WTC11 (cell line): ENCODE data around the gene DLL4.

Source experiments
- ESRRA ChIP-seq: sonication (generic); formaldehyde crosslinking; IDR thresholded peaks from 2 replicates; pipeline ENCODE4 v1.8.1; 2022; ENCODE audit warnings: mild to moderate bottlenecking, missing genetic modification reagents, borderline replicate concordance
- GABPB1 ChIP-seq: sonication (generic); formaldehyde crosslinking; IDR thresholded peaks from 2 replicates; pipeline ENCODE4 v1.8.1; 2023; ENCODE audit warnings: mild to moderate bottlenecking, missing genetic modification reagents
- IRF2 ChIP-seq: sonication (generic); formaldehyde crosslinking; IDR thresholded peaks from 2 replicates; pipeline ENCODE4 v1.8.0; 2022; ENCODE audit warnings: low read depth, missing genetic modification reagents, borderline replicate concordance
- KAT7 ChIP-seq: sonication (generic); formaldehyde crosslinking; IDR thresholded peaks from 2 replicates; pipeline ENCODE4 v1.8.1; 2023; ENCODE audit warnings: missing genetic modification reagents, mild to moderate bottlenecking, borderline replicate concordance
- MYBL2 ChIP-seq: sonication (generic); formaldehyde crosslinking; IDR thresholded peaks from 2 replicates; pipeline ENCODE4 v1.8.1; 2023; ENCODE audit warnings: mild to moderate bottlenecking, moderate library complexity, missing genetic modification reagents
- NR1H2 ChIP-seq: sonication (generic); formaldehyde crosslinking; IDR thresholded peaks from 2 replicates; pipeline ENCODE4 v1.9.0; 2021; ENCODE audit warnings: mild to moderate bottlenecking, moderate library complexity, missing genetic modification reagents
- NR3C1 ChIP-seq: sonication (generic); formaldehyde crosslinking; conservative IDR thresholded peaks from 2 replicates; pipeline ENCODE4 v1.8.1; 2023; ENCODE audit warnings: low read depth, mild to moderate bottlenecking, missing genetic modification reagents
- ZNF263 ChIP-seq: sonication (generic); formaldehyde crosslinking; IDR thresholded peaks from 2 replicates; pipeline ENCODE4 v1.8.1; 2022; ENCODE audit warnings: low read depth, mild to moderate bottlenecking, moderate library complexity, missing genetic modification reagents
- TF ChIP-seq, protein P1 (sequence below): fragments of 200-600 bp; IDR thresholded peaks from 2 replicates; pipeline ENCODE4 v1.8.0; 2022; ENCODE audit warnings: antibody characterized with exemption
- TF ChIP-seq, protein P2 (sequence below): sonication (generic); formaldehyde crosslinking; IDR thresholded peaks from 2 replicates; pipeline ENCODE4 v1.8.0; 2023; ENCODE audit warnings: mild to moderate bottlenecking, missing genetic modification reagents
- TF ChIP-seq, protein P3 (sequence below): sonication (generic); formaldehyde crosslinking; IDR thresholded peaks from 2 replicates; pipeline ENCODE4 v1.8.0; 2022; ENCODE audit warnings: mild to moderate bottlenecking, missing genetic modification reagents
- TF ChIP-seq, protein P4 (sequence below): sonication (generic); formaldehyde crosslinking; conservative IDR thresholded peaks from 2 replicates; pipeline ENCODE4 v1.8.1; 2022; ENCODE audit warnings: mild to moderate bottlenecking, missing genetic modification reagents
- TF ChIP-seq, protein P5 (sequence below): fragments of 250-450 bp; sonication (Bioruptor Pico); IDR thresholded peaks from 2 replicates; pipeline ENCODE4 v1.9.0; 2021; ENCODE audit warnings: mild to moderate bottlenecking
- TF ChIP-seq, protein P6 (sequence below): sonication (generic); formaldehyde crosslinking; IDR thresholded peaks from 2 replicates; pipeline ENCODE4 v1.8.0; 2022; ENCODE audit warnings: mild to moderate bottlenecking, missing genetic modification reagents

DNA sequence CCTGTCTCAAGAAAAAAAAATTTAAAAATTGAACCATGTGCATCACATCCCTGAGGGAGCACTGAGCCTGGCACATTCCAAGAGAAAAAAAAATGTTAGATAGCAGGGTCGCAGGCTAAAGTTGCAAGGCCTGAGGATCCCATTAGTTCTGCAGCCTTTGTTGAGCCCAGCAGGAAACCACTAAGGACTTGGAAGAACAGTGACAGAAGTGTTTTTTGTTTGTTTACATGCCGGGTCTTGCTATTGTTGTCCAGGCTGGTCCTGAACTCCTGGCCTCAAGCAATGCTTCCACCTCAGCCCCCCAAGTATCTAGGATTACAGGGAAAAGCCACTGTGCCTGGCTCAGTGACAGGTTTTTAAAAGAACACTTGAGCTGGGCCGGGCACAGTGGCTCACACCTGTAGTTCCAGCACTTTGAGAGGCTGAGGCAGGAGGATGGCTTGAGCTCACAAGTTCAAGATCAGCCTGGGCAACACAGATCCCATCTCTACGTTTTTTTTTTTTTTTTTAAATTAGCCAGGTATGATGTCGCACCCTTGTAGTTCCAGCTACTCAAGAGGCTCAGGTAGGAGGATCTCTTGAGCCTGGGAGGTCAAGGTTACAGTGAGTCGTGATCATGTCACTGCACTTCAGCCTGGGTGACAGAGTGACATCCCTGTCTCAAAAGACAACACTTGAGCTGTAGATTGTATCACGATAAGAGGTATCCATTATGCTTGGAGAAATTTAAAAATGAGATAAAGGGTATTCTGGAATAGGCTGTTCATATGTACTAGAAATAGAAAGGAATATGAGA is 39.3 kb downstream of the DLL4 start:
- TF ChIP-seq, protein P1, sequence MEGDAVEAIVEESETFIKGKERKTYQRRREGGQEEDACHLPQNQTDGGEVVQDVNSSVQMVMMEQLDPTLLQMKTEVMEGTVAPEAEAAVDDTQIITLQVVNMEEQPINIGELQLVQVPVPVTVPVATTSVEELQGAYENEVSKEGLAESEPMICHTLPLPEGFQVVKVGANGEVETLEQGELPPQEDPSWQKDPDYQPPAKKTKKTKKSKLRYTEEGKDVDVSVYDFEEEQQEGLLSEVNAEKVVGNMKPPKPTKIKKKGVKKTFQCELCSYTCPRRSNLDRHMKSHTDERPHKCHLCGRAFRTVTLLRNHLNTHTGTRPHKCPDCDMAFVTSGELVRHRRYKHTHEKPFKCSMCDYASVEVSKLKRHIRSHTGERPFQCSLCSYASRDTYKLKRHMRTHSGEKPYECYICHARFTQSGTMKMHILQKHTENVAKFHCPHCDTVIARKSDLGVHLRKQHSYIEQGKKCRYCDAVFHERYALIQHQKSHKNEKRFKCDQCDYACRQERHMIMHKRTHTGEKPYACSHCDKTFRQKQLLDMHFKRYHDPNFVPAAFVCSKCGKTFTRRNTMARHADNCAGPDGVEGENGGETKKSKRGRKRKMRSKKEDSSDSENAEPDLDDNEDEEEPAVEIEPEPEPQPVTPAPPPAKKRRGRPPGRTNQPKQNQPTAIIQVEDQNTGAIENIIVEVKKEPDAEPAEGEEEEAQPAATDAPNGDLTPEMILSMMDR: no peak
- TF ChIP-seq NR3C1 (CRISPR knock-in tag) (no peak), KAT7 (CRISPR knock-in tag) (no peak), NR1H2 (CRISPR knock-in tag) (no peak), ZNF263 (no peak), MYBL2 (no peak), GABPB1 (no peak), ESRRA (CRISPR knock-in tag) (no peak), IRF2 (CRISPR knock-in tag) (no peak)
- TF ChIP-seq, protein P2, sequence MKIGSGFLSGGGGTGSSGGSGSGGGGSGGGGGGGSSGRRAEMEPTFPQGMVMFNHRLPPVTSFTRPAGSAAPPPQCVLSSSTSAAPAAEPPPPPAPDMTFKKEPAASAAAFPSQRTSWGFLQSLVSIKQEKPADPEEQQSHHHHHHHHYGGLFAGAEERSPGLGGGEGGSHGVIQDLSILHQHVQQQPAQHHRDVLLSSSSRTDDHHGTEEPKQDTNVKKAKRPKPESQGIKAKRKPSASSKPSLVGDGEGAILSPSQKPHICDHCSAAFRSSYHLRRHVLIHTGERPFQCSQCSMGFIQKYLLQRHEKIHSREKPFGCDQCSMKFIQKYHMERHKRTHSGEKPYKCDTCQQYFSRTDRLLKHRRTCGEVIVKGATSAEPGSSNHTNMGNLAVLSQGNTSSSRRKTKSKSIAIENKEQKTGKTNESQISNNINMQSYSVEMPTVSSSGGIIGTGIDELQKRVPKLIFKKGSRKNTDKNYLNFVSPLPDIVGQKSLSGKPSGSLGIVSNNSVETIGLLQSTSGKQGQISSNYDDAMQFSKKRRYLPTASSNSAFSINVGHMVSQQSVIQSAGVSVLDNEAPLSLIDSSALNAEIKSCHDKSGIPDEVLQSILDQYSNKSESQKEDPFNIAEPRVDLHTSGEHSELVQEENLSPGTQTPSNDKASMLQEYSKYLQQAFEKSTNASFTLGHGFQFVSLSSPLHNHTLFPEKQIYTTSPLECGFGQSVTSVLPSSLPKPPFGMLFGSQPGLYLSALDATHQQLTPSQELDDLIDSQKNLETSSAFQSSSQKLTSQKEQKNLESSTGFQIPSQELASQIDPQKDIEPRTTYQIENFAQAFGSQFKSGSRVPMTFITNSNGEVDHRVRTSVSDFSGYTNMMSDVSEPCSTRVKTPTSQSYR: no peak
- TF ChIP-seq, protein P3, sequence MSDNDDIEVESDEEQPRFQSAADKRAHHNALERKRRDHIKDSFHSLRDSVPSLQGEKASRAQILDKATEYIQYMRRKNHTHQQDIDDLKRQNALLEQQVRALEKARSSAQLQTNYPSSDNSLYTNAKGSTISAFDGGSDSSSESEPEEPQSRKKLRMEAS (CRISPR knock-in tag): no peak
- TF ChIP-seq, protein P4, sequence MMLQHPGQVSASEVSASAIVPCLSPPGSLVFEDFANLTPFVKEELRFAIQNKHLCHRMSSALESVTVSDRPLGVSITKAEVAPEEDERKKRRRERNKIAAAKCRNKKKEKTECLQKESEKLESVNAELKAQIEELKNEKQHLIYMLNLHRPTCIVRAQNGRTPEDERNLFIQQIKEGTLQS (CRISPR knock-in tag): no peak
- TF ChIP-seq, protein P5, sequence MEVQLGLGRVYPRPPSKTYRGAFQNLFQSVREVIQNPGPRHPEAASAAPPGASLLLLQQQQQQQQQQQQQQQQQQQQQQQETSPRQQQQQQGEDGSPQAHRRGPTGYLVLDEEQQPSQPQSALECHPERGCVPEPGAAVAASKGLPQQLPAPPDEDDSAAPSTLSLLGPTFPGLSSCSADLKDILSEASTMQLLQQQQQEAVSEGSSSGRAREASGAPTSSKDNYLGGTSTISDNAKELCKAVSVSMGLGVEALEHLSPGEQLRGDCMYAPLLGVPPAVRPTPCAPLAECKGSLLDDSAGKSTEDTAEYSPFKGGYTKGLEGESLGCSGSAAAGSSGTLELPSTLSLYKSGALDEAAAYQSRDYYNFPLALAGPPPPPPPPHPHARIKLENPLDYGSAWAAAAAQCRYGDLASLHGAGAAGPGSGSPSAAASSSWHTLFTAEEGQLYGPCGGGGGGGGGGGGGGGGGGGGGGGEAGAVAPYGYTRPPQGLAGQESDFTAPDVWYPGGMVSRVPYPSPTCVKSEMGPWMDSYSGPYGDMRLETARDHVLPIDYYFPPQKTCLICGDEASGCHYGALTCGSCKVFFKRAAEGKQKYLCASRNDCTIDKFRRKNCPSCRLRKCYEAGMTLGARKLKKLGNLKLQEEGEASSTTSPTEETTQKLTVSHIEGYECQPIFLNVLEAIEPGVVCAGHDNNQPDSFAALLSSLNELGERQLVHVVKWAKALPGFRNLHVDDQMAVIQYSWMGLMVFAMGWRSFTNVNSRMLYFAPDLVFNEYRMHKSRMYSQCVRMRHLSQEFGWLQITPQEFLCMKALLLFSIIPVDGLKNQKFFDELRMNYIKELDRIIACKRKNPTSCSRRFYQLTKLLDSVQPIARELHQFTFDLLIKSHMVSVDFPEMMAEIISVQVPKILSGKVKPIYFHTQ (CRISPR knock-in tag): no peak
- TF ChIP-seq, protein P6, sequence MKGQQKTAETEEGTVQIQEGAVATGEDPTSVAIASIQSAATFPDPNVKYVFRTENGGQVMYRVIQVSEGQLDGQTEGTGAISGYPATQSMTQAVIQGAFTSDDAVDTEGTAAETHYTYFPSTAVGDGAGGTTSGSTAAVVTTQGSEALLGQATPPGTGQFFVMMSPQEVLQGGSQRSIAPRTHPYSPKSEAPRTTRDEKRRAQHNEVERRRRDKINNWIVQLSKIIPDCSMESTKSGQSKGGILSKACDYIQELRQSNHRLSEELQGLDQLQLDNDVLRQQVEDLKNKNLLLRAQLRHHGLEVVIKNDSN (CRISPR knock-in tag): no peak
